ENCODE results near the gene SLC2A11. TPM values are rescaled to one million over a fixed set of nuclear protein-coding genes. Genes with fewer than 3 reads are reported as not detected.

SLC2A11 gene
- total and polyA plus RNA-seq, 10 of the 15 experiments (the other 5 are each of a cell fraction or from before 2014, with no cell fraction given): 0.98 to 18.3 (median 8.6) TPM

DNA sequence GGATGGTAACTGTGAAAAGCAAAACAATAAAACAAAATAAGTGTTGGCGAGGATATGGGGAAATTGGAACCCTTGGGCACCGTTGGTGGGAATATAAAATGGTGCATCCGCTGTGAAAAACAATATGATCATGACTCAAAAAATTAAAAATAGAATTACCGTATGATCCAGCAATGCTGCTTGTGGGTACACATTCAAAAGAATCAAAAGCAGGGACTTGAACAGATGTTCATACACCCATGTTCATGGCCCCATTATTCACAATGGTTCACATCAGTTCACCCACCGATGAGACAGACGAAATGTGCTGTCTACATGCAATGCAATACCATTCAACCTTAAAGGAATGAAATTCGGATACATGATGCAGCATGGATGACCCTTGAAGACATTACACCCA lies 17.6 kb upstream of the SLC2A11 start:
- Histone ChIP-seq H3K79me2 (ENCODE audit: control insufficient read depth, insufficient read depth, low read length) (no peaks in the 10 kb centered on the region; the same call in 1 of the 2 replicates), H3K4me2 (ENCODE audit: control insufficient read depth, insufficient read depth) (no peak overlapping the region; the same call in 1 of the 2 replicates), H3K27me3 (replicated peaks in 1 of 2; ENCODE audit: control insufficient read depth in 2 of 2, insufficient read depth in 2 of 2, low read length in 1 of 2) (no peaks in the 10 kb centered on the region), H3K4me3 (no peak overlapping the region), H3K27ac (ENCODE audit: control insufficient read depth, insufficient read depth) (no peak overlapping the region), H3K4me1 (ENCODE audit: control insufficient read depth, insufficient read depth, low read length) (peaks cover 36% of the 10 kb centered on the region), H4K20me1 (ENCODE audit: control insufficient read depth, insufficient read depth) (no peaks in the 10 kb centered on the region), H3K9ac (ENCODE audit: control insufficient read depth, insufficient read depth, low read length) (no peak overlapping the region), H3K36me3 (ENCODE audit: control insufficient read depth in 2 of 2, insufficient read depth in 2 of 2, low read length in 1 of 2) (peaks cover 0 to 13% of the 10 kb centered on the region in 2 experiments; a peak in 2 of 4 replicates), H3K9me3 (replicated peaks; ENCODE audit: control insufficient read depth, insufficient read depth, low read length) (no peaks in the 10 kb centered on the region), H2AFZ (ENCODE audit: control insufficient read depth, low read depth, low read length) (no peak overlapping the region)
- ChIA-PET POLR2A (no interaction called here), SMC1A (ENCODE audit: uncharacterized antibody, unreplicated experiment) (no interaction called here), RAD21 (ENCODE audit: unreplicated experiment) (no interaction called here), CTCF (no interaction called here)
- BruUV-seq (replicated peaks): no TSS peak
- in situ Hi-C loops (cut with MboI) (no loop called here), intact Hi-C loops (cut with micrococcal nuclease; ENCODE audit: unreplicated experiment) (no loop called here)
- DNase-seq (ENCODE audit: low read depth, low spot score) (no peak), ATAC-seq (no peak), FAIRE-seq (no peak)
- 95% methylated on average over 7 of the region's 7 CpGs for WGBS (ENCODE audit: insufficient coverage, insufficient replicate concordance, low lambda C conversion rate, missing lambda C conversion rate)
- no peak for TF ChIP-seq SREBF2 (IDR thresholded peaks at IDR 0.05; ENCODE audit: low read length)
- no peak for TF ChIP-seq CHD2 (IDR thresholded peaks at IDR 0.05; ENCODE audit: borderline replicate concordance, low read depth, low read length)
- no peak for TF ChIP-seq STAT1 (conservative IDR thresholded peaks at IDR 0.05)
- TF ChIP-seq PAX5 (IDR thresholded peaks at IDR 0.05; ENCODE audit: borderline replicate concordance, low read depth, low read length): no peak
- TF ChIP-seq, protein P1, sequence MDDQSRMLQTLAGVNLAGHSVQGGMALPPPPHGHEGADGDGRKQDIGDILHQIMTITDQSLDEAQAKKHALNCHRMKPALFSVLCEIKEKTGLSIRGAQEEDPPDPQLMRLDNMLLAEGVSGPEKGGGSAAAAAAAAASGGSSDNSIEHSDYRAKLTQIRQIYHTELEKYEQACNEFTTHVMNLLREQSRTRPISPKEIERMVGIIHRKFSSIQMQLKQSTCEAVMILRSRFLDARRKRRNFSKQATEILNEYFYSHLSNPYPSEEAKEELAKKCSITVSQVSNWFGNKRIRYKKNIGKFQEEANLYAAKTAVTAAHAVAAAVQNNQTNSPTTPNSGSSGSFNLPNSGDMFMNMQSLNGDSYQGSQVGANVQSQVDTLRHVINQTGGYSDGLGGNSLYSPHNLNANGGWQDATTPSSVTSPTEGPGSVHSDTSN (IDR thresholded peaks at IDR 0.05; ENCODE audit: insufficient replicate concordance, low read depth, low read length): no peak
- TF ChIP-seq EED (IDR thresholded peaks at IDR 0.05; ENCODE audit: low read depth): no peak
- TF ChIP-seq GABPA (IDR thresholded peaks at IDR 0.05; ENCODE audit: low read depth): no peak
- no peak for TF ChIP-seq RFX5 (IDR thresholded peaks at IDR 0.05; ENCODE audit: low read depth, low read length)
- TF ChIP-seq NBN (IDR thresholded peaks at IDR 0.05): no peak
- no peak for TF ChIP-seq ZSCAN29 (IDR thresholded peaks at IDR 0.05)
- no peak for TF ChIP-seq ZNF207 (IDR thresholded peaks at IDR 0.05; ENCODE audit: borderline replicate concordance)
- TF ChIP-seq CBFB (IDR thresholded peaks at IDR 0.05; ENCODE audit: low read depth): no peak
- TF ChIP-seq RCOR1 (conservative IDR thresholded peaks at IDR 0.05; ENCODE audit: low read depth, low read length): no peak
- TF ChIP-seq, protein P2, sequence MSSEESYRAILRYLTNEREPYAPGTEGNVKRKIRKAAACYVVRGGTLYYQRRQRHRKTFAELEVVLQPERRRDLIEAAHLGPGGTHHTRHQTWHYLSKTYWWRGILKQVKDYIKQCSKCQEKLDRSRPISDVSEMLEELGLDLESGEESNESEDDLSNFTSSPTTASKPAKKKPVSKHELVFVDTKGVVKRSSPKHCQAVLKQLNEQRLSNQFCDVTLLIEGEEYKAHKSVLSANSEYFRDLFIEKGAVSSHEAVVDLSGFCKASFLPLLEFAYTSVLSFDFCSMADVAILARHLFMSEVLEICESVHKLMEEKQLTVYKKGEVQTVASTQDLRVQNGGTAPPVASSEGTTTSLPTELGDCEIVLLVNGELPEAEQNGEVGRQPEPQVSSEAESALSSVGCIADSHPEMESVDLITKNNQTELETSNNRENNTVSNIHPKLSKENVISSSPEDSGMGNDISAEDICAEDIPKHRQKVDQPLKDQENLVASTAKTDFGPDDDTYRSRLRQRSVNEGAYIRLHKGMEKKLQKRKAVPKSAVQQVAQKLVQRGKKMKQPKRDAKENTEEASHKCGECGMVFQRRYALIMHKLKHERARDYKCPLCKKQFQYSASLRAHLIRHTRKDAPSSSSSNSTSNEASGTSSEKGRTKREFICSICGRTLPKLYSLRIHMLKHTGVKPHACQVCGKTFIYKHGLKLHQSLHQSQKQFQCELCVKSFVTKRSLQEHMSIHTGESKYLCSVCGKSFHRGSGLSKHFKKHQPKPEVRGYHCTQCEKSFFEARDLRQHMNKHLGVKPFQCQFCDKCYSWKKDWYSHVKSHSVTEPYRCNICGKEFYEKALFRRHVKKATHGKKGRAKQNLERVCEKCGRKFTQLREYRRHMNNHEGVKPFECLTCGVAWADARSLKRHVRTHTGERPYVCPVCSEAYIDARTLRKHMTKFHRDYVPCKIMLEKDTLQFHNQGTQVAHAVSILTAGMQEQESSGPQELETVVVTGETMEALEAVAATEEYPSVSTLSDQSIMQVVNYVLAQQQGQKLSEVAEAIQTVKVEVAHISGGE (CRISPR knock-in tag; IDR thresholded peaks at IDR 0.05): no peak
- no peak for TF ChIP-seq SUZ12 (IDR thresholded peaks at IDR 0.05; ENCODE audit: unreplicated experiment)
- TF ChIP-seq SMC3 (IDR thresholded peaks at IDR 0.05; ENCODE audit: borderline replicate concordance, low read length): no peak

Measured in GM12878 (cell line).